Stomach (tissue), 9 donors: ENCODE measurements around the gene DDX54. TPM values are rescaled to one million over a fixed set of nuclear protein-coding genes. Genes with fewer than 3 reads are reported as not detected.

ENCODE experiments used
- DNase-seq, 2 donors: peaks; one replicate each; pipeline versions ENCODE4 v3.0.0 to v3.0.0-alpha.2; 2013 to 2019
- H3K27ac ChIP-seq, 5 donors: fragments of 200-600 bp in 4 of 5; sonication (generic) in 4 of 5; one replicate each; pipeline ENCODE4 v1.5.1; 2013 to 2019; ENCODE audit warnings: mild to moderate bottlenecking in 1 of 5, moderate library complexity in 1 of 5
- H3K27me3 ChIP-seq, 3 donors: fragments of 200-600 bp; sonication (generic); one replicate each; pipeline ENCODE4 v1.5.1; 2017 to 2019; ENCODE audit warnings: mixed run types in 1 of 3
- H3K36me3 ChIP-seq, 4 donors: fragments of 200-600 bp; sonication (generic); 1 replicate in 3 of 4; 2 replicates in 1 of 4; pipeline ENCODE4 v1.5.1; 2016 to 2019
- H3K4me1 ChIP-seq, 4 donors: fragments of 200-600 bp; sonication (generic); one replicate each; pipeline ENCODE4 v1.5.1; 2016 to 2019
- H3K4me3 ChIP-seq, 4 donors: fragments of 200-600 bp; sonication (generic) in 3 of 4; one replicate each; pipeline ENCODE4 v1.5.1; 2016 to 2019; ENCODE audit warnings: mild to moderate bottlenecking in 1 of 4
- H3K9me3 ChIP-seq, 4 donors: fragments of 200-600 bp; sonication (generic); one replicate each; pipeline ENCODE4 v1.5.1; 2016 to 2019
- CTCF ChIP-seq, 7 experiments: fragments of 450-650 bp in 4 of 7; fragments of 200-600 bp in 3 of 7; sonication (generic) in 3 of 7; IDR thresholded peaks; one replicate each; pipeline ENCODE4 v1.5.1; 2016 to 2019; ENCODE audit warnings: antibody characterized with exemption in 7 of 7, control low read depth in 2 of 7, mild to moderate bottlenecking in 1 of 7
- EP300 ChIP-seq: sonication (generic); formaldehyde crosslinking; IDR thresholded peaks from one replicate; pipeline ENCODE4 v1.6.1; 2017; ENCODE audit warnings: antibody characterized with exemption
- POLR2A ChIP-seq, 4 donors: fragments of 450-650 bp; IDR thresholded peaks; one replicate each; pipeline ENCODE4 v1.6.1; 2016; ENCODE audit warnings: antibody characterized with exemption in 4 of 4, control low read depth in 2 of 4, mild to moderate bottlenecking in 1 of 4, moderate library complexity in 1 of 4
- POLR2AphosphoS5 ChIP-seq, 3 donors: sonication (generic); formaldehyde crosslinking; IDR thresholded peaks; one replicate each; pipeline ENCODE4 v1.6.1; 2016; ENCODE audit warnings: antibody characterized with exemption in 3 of 3
- WGBS, 5 donors: extraction: QIAGEN DNeasy Blood & Tissue Kit in 3 of 5; methylation state at CpG; one replicate each; pipeline versions ENCODE4 v1.1.5 to v1.1.7; 2013 to 2018; 5-methylcytosine and 5-hydroxymethylcytosine counted together
- intact Hi-C: fragments of 100-400 bp; cut with DNase I; formaldehyde crosslinking; loops from one replicate; pipeline ENCODE4 v1.15.1; 2023; ENCODE audit warnings: low total_unique reads
- polyA plus RNA-seq, 3 donors: library from polyadenylated mRNA; stranded (reverse); fragments of 200-250 nt; gene quantifications; one replicate each; pipeline ENCODE4 v1.2.3, GENCODE V29; 2013
- total RNA-seq, 5 donors: library from RNA; depleted of rRNA; stranded (reverse); fragments of >200 nt; gene quantifications; one replicate each; pipeline versions ENCODE4 v1.1.0 to v1.2.3, GENCODE V29; 2014 to 2016
- donor health status: healthy with polysubstance abuse.
- donor health status: Bipolar disorder and iron deficiency.
- donor health status: healthy.

Gene DDX54
- total and polyA plus RNA-seq, 8 donors = 14.6 to 167 (median 37.9) TPM

- Histone ChIP-seq H3K27ac (peak within 1 kb of the TSS in 4 of 5 donors; percentile 7 to 66 (median 63)), H3K27me3 (peaks cover 0 to 68% (median 37%) of the 10 kb centered on the region in 3 donors), H3K4me3 (no peak within 1 kb of the TSS), H3K36me3 (no peaks in the 10 kb centered on the region), H3K9me3 (peaks cover 0 to 12% (median 8%) of the 10 kb centered on the region in 4 donors), H3K4me1 (peaks cover 20 to 43% (median 33%) of the 10 kb centered on the region in 4 donors)
- DNase-seq = peak; percentile 72 to 95
- intact Hi-C loops = no loop called here
- no peak for TF ChIP-seq CTCF (IDR thresholded peaks at IDR 0.05)
- no peak for TF ChIP-seq POLR2A (IDR thresholded peaks at IDR 0.05)
- no peak for TF ChIP-seq POLR2AphosphoS5 (IDR thresholded peaks at IDR 0.05)
- no peak for TF ChIP-seq EP300
- 20 to 31% (median 25%) methylated on average over 19 to 22 of the region's 22 CpGs for WGBS, 5 donors
Measured at GRCh38 chr12:113149361-113150150, 35.7 kb downstream of the DDX54 start, which contains the start of gene CFAP73. TSS of gene CFAP73 (plus strand) at chr12:113149724. CDS start at chr12:113149858, 134 bp downstream.

GRCh38 chr12:113146999-113147398 lies 38.3 kb downstream of the DDX54 start:
- DNase-seq = no peak
- intact Hi-C loops = no loop called here
- no peak overlapping the region for H3K27ac ChIP-seq
- no peak overlapping the region for H3K4me3 ChIP-seq
- WGBS, 5 donors = 57 to 72% (median 60%) methylated on average over 2 of the region's 2 CpGs
- TF ChIP-seq POLR2A (IDR thresholded peaks at IDR 0.05) (no peak), EP300 (no peak), POLR2AphosphoS5 (IDR thresholded peaks at IDR 0.05) (no peak), CTCF (IDR thresholded peaks at IDR 0.05) (no peak)
- peaks cover 0 to 47% (median 14%) of the 10 kb centered on the region in 3 donors for H3K27me3 ChIP-seq
- H3K4me1 ChIP-seq = peaks cover 11 to 32% (median 16%) of the 10 kb centered on the region in 4 donors
- peaks cover 0 to 12% (median 8%) of the 10 kb centered on the region in 4 donors for H3K9me3 ChIP-seq
- H3K36me3 ChIP-seq = no peaks in the 10 kb centered on the region

GRCh38 chr12:113145720-113146551 lies 39.3 kb downstream of the DDX54 start:
- peaks cover 11 to 38% (median 17%) of the 10 kb centered on the region in 4 donors for H3K4me1 ChIP-seq
- H3K27ac ChIP-seq = peak overlapping the region in 3 of 5 donors; percentile 37 to 46 (median 39)
- intact Hi-C loops = no loop called here
- DNase-seq = no peak
- TF ChIP-seq EP300 (no peak), POLR2AphosphoS5 (IDR thresholded peaks at IDR 0.05) (peak in 1 of 3 donors; percentile 31)
- WGBS, 5 donors = 71 to 76% (median 73%) methylated on average over 12 of the region's 12 CpGs
- no peak overlapping the region for H3K4me3 ChIP-seq
- no peaks in the 10 kb centered on the region for H3K36me3 ChIP-seq
- H3K27me3 ChIP-seq = peaks cover 0 to 37% (median 6%) of the 10 kb centered on the region in 3 donors
- H3K9me3 ChIP-seq = peaks cover 0 to 12% (median 8%) of the 10 kb centered on the region in 4 donors

GRCh38 chr12:113144806-113145205 lies 40.5 kb downstream of the DDX54 start:
- Histone ChIP-seq H3K27ac (no peak overlapping the region), H3K4me1 (peaks cover 7 to 30% (median 15%) of the 10 kb centered on the region in 4 donors), H3K4me3 (no peak overlapping the region), H3K9me3 (peaks cover 0 to 12% (median 8%) of the 10 kb centered on the region in 4 donors), H3K36me3 (no peaks in the 10 kb centered on the region), H3K27me3 (peaks cover 0 to 25% (median 0%) of the 10 kb centered on the region in 3 donors)
- intact Hi-C loops = no loop called here
- TF ChIP-seq CTCF (IDR thresholded peaks at IDR 0.05) = no peak
- TF ChIP-seq POLR2AphosphoS5 (IDR thresholded peaks at IDR 0.05) = no peak
- no peak for TF ChIP-seq EP300
- no peak for TF ChIP-seq POLR2A (IDR thresholded peaks at IDR 0.05)
- 76 to 86% (median 79%) methylated on average over 5 of the region's 5 CpGs for WGBS, 5 donors
- no peak for DNase-seq
